Stimulated activated CD4-positive, alpha-beta T cell treated with anti-CD3 and anti-CD28 coated beads, Interleukin-15, amount 100 ng/mL, for 1 hour (primary cell): Measurements from ENCODE around the gene FARP1.

Experiments used
- DNase-seq, 2 donors: peaks; one replicate each; pipeline ENCODE4 v3.0.0-alpha.2; 2020; ENCODE audit warnings: low read depth in 1 of 2, low spot score in 1 of 2

FARP1 gene

DNA sequence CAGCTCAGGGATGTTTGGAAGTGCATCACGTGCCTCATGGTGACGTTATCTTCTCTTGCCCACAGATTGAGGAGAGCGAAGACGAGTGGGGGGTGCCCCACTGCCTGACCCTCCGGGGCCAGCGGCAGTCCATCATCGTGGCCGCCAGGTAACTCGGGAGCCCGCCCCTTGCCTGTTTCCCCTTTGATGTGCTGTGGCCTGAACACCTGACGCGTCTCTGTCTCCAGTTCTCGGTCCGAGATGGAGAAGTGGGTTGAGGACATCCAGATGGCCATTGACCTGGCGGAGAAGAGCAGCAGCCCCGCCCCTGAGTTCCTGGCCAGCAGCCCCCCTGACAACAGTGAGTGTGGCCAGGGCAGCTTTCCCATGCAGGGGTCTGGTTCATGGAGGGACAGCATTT lies 297.0 kb downstream of the FARP1 start:
- DNase-seq = no peak

DNA sequence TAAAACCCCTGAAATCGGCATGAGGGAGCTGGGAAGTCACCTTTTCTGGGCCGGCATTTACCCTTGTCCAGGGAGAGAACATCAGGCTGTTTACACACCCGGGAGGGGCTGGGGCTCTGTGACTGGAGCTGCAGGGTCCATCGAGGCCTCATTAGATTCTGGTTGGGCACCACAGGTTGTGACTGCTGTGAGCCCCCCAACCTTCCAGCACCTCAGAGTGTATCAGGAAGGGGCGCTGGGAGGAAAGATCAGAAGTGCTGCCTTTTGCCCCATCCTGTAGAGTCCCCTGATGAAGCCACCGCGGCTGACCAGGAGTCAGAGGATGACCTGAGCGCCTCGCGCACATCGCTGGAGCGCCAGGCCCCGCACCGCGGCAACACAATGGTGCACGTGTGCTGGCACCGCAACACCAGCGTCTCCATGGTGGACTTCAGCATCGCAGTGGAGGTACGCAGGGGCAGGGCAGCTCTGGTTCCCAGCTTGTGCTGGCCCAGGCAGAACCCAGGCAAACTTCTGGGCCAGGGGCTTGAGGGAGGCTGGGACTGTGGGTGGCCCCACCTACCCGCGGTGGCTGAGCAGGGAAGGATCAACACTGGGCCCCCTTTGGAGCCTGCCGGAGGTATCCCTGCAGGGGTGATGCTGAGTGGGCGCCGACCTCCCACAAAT lies 297.6 kb downstream of the FARP1 start:
- DNase-seq = no peak

DNA sequence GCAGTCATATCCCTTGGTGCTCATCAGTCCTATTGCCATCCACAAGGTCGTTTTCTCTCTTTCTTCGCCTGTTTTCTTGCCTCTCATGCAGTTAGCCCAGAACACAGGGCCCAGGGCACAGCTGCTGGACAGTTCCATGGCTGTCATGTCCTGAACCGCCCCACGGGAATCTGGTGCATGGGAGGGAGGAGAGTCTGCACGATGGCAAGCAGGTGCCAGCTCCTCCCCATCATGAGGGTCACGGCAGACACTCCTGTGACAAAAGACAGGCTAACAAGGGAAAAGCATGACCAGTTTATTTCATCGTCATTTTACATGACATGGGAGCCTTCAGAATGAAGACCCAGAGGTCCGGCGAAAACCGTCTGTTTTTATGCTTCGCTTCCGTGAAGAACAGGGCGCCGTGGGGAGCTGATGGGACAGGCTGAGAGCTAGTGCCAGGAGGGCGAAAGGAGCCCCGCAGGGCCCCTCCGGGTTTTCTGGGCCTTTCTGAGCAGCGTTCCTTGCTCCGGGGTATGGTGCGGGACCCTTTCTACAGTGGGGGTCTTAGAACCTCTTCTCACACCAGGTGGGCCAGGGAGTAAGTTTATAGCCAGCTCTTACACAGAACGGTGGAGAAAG lies 298.3 kb downstream of the FARP1 start:
- no peak for DNase-seq

DNA sequence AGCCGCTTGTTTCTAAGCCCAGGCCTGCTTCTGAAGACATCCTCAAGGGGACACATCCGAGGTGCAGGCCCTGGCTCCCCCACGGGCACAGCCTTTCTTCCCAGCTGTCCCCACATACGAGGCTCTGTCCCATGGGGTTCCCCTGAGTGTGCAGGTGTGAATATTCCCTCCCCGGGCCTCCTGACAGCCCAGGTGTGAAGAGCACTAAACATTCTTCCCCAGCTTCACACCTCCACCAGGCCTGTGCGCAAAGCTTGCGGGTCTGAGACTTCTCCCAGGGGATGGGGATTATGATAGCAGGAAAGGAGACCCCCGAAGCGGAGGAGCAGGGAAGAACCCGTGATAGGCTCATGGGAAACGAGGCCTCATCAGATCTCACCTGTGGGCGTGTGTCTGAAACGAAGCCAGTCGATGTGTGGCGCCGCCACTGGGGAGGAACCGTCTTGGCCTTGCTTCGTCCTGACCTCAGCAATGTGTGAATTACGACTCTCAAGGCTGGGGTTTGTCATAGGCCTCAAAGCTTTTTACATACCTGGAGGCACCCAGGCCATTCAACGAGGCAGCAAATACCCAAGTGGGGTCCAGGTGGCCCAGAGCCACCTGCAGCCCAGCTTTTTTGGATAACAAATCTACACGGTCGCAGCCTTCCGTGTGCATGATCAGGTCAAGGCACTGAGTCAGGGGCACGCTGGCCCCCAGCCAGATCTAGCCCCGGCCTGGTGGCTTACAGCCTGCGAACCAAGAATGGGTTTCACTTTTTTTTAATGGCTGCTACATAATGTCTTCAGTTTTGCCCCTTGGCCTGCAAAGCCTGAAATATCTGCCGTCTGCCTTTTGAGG lies 299.7 kb downstream of the FARP1 start:
- DNase-seq = no peak

- no peak for DNase-seq
These were observed 300.4 kb downstream of the FARP1 start for GRCh38 chr13:98443329-98443728.

DNA sequence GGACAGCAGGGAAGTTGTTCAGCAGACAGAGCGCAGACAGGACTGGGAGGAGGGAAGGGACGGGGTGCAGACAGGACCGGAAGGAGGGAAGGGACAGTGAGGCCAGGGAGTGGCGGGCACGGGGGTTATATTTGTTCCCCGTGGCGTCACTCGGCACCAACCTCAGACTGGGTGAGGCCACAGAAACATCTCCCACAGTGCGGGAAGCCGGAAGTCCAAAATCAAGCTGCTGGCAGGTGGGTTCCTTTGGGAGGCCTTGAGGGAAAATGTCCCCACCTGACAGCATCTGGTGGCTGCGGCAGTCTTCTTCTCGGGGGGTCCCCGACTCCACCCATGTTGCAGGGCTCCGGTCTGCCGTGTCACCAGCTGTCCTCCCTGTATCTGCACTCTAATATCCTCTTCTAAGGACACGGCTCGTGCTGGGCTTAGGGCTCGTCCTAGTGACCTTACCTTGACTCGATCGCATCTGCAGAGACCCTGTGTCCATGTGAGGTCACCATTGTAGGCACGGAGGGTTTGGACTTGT lies 301.0 kb downstream of the FARP1 start:
- no peak for DNase-seq

DNA sequence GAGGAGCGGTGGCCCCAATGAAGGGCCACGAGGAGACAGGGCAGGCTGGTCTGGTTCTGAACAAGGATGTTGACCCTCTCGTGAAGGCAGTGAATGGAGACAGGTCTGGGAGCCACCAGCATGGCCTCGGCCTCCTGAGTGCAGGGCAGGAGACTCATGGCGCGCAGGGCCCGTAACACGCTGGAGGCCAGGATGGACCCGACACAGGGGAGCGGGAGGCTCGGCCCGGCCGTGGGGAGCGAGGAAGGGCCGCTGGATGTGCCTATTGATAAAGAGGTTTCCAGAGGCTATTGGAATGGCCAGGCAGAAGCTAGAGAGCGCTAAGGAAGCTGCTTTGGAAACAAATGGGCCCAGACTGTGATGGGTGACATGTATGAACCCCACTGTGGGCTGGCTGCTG lies 301.5 kb downstream of the FARP1 start:
- DNase-seq = no peak

- DNase-seq = peak; percentile 59 to 74
These were observed 302.7 kb downstream of the FARP1 start for GRCh38 chr13:98445340-98446233.

- DNase-seq = no peak
These were observed 303.3 kb downstream of the FARP1 start for GRCh38 chr13:98446234-98446621.

DNA sequence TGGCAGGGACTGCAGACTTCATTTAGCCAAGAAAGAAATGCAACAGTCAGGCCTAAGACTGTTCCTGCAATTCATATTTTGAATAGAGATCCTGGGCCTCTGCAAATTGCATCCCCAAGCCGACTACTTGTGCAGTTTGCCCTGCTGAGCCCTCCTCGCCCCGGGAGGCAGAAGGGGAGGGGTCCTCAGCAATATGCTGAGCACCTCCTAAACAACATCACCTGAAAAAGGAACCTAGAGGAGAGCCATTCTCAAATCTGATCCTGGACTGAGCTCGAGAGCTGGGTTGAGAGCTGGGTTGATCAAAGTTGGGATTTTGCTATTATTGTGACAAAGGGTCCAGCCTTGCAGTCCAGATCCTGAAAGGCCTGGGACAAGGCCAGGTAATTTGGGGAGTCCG lies 304.2 kb downstream of the FARP1 start:
- DNase-seq = no peak

- no peak for DNase-seq
These were observed 305.2 kb downstream of the FARP1 start for GRCh38 chr13:98447881-98448641.

DNA sequence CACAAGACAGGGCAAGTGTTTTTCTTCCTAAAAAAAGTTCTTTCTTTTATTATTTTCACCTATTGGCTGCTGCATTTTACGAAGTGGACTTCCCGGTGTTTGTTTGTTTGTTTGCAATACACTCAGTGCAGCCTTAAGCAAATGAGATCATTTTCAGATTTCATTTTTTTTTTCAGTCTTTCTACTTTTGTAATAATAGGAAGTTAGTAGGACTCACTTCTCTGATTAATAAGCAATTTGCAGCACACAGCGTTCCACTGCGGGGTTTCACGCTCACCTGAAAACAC lies 305.7 kb downstream of the FARP1 start:
- no peak for DNase-seq

GRCh38 chr13:98449273-98449672 lies 306.4 kb downstream of the FARP1 start:
- no peak for DNase-seq

DNA sequence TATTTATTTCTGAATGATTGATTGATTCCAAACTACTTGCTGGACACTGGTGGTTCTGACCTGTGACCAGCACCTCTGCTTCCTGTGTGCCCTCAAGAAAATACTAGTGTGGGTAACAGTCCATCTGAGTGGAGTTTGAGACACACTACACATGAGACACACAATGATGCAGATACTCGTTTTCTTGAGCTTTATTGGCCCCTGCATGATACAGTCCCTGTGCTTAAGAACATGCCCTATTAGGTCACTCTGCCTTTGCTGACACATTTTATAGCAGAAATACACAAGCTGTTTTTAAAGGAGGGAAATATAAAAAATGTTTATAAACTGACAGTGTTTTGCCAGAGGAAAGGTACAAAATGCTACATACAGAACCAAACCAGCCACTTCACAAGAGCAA lies 307.1 kb downstream of the FARP1 start:
- DNase-seq = no peak

- DNase-seq = no peak
These were observed 307.7 kb downstream of the FARP1 start for GRCh38 chr13:98450539-98451111.

- no peak for DNase-seq
These were observed 309.0 kb downstream of the FARP1 start for GRCh38 chr13:98451676-98452470.

GRCh38 chr13:98452851-98453843 lies 310.3 kb downstream of the FARP1 start:
- DNase-seq = no peak

- no peak for DNase-seq
These were observed 311.5 kb downstream of the FARP1 start for GRCh38 chr13:98454389-98454881.
